Activated gamma-delta T cell treated with anti-CD3 and anti-CD28 coated beads, Interleukin-2, amount 50 U/mL, for 16 hours (primary cell): ENCODE data around the gene FNDC1.

Experiments
- DNase-seq: peaks from one replicate; pipeline ENCODE4 v3.0.0-alpha.2; 2020; ENCODE audit warnings: low read depth

FNDC1 gene

GRCh38 chr6:159309723-159310122, 140.5 kb downstream of the FNDC1 start:
- DNase-seq = no peak

- DNase-seq = no peak
These were observed 142.4 kb downstream of the FNDC1 start for GRCh38 chr6:159311618-159312017.

- DNase-seq = no peak
These were observed 143.0 kb downstream of the FNDC1 start for GRCh38 chr6:159312206-159312605.

GRCh38 chr6:159313018-159313417, 143.8 kb downstream of the FNDC1 start:
- no peak for DNase-seq

GRCh38 chr6:159315562-159315961, 146.4 kb downstream of the FNDC1 start:
- DNase-seq = no peak

GRCh38 chr6:159317430-159317829, 148.2 kb downstream of the FNDC1 start:
- DNase-seq = no peak

- DNase-seq = no peak
These were observed 152.1 kb downstream of the FNDC1 start for GRCh38 chr6:159321267-159321666.
